ENCODE data around the gene MAPKAPK3. TPM values are rescaled to one million over a fixed set of nuclear protein-coding genes. Genes with fewer than 3 reads are reported as not detected.

Gene MAPKAPK3
- total RNA-seq, 1 experiment from 2014 or later: 88.2 TPM

- H3K4me3 ChIP-seq: no peak overlapping the region
- H3K9me2 ChIP-seq (ENCODE audit: insufficient read depth): no peaks in the 10 kb centered on the region
- no peaks in the 10 kb centered on the region for H3K9me3 ChIP-seq (ENCODE audit: insufficient read depth, low read depth)
- ChIA-PET CTCF (no interaction called here), POLR2A (ENCODE audit: unreplicated experiment) (interaction anchor here (0.6 kb wide), 1 partner anchor 891 kb away, joined by 31 read pairs; no protein-coding TSS in a partner anchor)
- peaks cover 30% of the 10 kb centered on the region for H3K4me1 ChIP-seq (replicated peaks; ENCODE audit: insufficient read depth)
- H3K36me3 ChIP-seq (ENCODE audit: low read depth): no peaks in the 10 kb centered on the region
- TF ChIP-seq EZH2 (IDR thresholded peaks at IDR 0.05; ENCODE audit: low read depth): no peak
- TF ChIP-seq, protein P1, sequence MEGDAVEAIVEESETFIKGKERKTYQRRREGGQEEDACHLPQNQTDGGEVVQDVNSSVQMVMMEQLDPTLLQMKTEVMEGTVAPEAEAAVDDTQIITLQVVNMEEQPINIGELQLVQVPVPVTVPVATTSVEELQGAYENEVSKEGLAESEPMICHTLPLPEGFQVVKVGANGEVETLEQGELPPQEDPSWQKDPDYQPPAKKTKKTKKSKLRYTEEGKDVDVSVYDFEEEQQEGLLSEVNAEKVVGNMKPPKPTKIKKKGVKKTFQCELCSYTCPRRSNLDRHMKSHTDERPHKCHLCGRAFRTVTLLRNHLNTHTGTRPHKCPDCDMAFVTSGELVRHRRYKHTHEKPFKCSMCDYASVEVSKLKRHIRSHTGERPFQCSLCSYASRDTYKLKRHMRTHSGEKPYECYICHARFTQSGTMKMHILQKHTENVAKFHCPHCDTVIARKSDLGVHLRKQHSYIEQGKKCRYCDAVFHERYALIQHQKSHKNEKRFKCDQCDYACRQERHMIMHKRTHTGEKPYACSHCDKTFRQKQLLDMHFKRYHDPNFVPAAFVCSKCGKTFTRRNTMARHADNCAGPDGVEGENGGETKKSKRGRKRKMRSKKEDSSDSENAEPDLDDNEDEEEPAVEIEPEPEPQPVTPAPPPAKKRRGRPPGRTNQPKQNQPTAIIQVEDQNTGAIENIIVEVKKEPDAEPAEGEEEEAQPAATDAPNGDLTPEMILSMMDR (conservative IDR thresholded peaks at IDR 0.05): no peak
- no TSS peak for BruUV-seq (replicated peaks)
- H3F3A ChIP-seq (ENCODE audit: insufficient read depth, low read depth): peaks cover 6% of the 10 kb centered on the region; the same call in 1 of the 2 replicates
- no peaks in the 10 kb centered on the region for H3K79me2 ChIP-seq (ENCODE audit: low read depth)
- H3K4me2 ChIP-seq: 0 out of 2 replicates have a peak overlapping the region, but pooled peaks have one; percentile 16
- DNase-seq: no peak
- H2AFZ ChIP-seq: no peak overlapping the region
- intact Hi-C loops (cut with micrococcal nuclease; ENCODE audit: unreplicated experiment): no loop called here
- H4K20me1 ChIP-seq (ENCODE audit: insufficient read depth): no peaks in the 10 kb centered on the region
- H3K27ac ChIP-seq: no peak overlapping the region
- H3K27me3 ChIP-seq (ENCODE audit: insufficient read depth, low read depth): no peaks in the 10 kb centered on the region
Measured at GRCh38 chr3:50600141-50600753, 16.7 kb upstream of the MAPKAPK3 start.

GRCh38 chr3:50600841-50601591 lies 15.9 kb upstream of the MAPKAPK3 start:
- Histone ChIP-seq H3K4me1 (replicated peaks; ENCODE audit: insufficient read depth) (peaks cover 38% of the 10 kb centered on the region), H3K4me3 (no peak overlapping the region), H2AFZ (no peak overlapping the region), H3K9me2 (ENCODE audit: insufficient read depth) (no peaks in the 10 kb centered on the region), H3K9me3 (ENCODE audit: insufficient read depth, low read depth) (no peaks in the 10 kb centered on the region), H3K36me3 (ENCODE audit: low read depth) (no peaks in the 10 kb centered on the region), H3K27me3 (ENCODE audit: insufficient read depth, low read depth) (no peaks in the 10 kb centered on the region), H3K27ac (peak overlapping the region; percentile 39; the same call in 1 of the 2 replicates), H3F3A (ENCODE audit: insufficient read depth, low read depth) (peaks cover 13% of the 10 kb centered on the region; the same call in 1 of the 2 replicates), H3K4me2 (peak overlapping the region; percentile 70), H4K20me1 (ENCODE audit: insufficient read depth) (no peaks in the 10 kb centered on the region), H3K79me2 (ENCODE audit: low read depth) (no peaks in the 10 kb centered on the region)
- ChIA-PET CTCF (interaction anchor here (0.6 kb wide), 2 partner anchors 12 to 32 kb away, joined by 3 to 4 read pairs; partner anchors contain the start of gene HEMK1), POLR2A (ENCODE audit: unreplicated experiment) (interaction anchor here (0.6 to 1.0 kb wide), 3 partner anchors 22 to 899 kb away, joined by 7 to 31 read pairs (median 9); partner anchors contain the start of gene DCAF1)
- DNase-seq: peak; percentile 76 to 81
- TF ChIP-seq, protein P1 (conservative IDR thresholded peaks at IDR 0.05): no peak
- TF ChIP-seq EZH2 (IDR thresholded peaks at IDR 0.05; ENCODE audit: low read depth): no peak
- BruUV-seq (replicated peaks): no TSS peak
- intact Hi-C loops (cut with micrococcal nuclease; ENCODE audit: unreplicated experiment): no loop called here

DNA sequence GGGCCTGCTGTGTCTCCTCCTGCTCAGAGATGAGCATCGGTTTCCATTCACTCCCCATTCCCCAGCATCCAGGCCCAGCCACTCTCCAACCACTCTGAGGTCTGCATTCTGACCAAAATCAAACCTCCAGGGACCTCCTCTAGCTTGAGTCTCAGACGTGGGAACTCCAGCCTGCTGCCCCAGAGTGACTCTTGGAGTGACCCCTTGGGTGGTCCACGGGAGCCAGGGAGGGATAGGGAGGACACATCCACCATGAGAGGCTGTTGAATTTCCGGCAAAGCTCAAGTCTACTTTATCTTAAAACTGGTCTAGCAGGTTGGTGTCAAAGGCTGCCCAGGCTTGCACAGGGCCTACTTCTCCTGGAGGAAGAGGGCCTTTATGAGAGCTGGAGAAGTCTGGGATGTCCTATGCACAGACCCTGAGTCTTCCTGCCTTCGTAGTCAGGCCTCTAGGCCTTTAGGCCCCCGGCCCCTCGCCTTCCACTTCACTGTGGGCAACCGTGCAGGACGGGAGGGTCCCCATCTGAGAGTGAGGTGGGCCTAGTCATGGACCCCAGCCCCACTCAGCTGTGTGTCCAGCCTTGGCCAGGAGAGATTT lies 14.3 kb upstream of the MAPKAPK3 start:
- peak; percentile 43 to 67 for DNase-seq
- no peaks in the 10 kb centered on the region for H4K20me1 ChIP-seq (ENCODE audit: insufficient read depth)
- H3K79me2 ChIP-seq (ENCODE audit: low read depth): no peaks in the 10 kb centered on the region
- no peaks in the 10 kb centered on the region for H3K9me3 ChIP-seq (ENCODE audit: insufficient read depth, low read depth)
- H3F3A ChIP-seq (ENCODE audit: insufficient read depth, low read depth): peaks cover 13% of the 10 kb centered on the region; the same call in 1 of the 2 replicates
- no peaks in the 10 kb centered on the region for H3K36me3 ChIP-seq (ENCODE audit: low read depth)
- CTCF ChIA-PET: interaction anchor here (0.6 to 0.9 kb wide), 3 partner anchors 12 to 72 kb away, joined by 3 read pairs; partner anchors contain the start of gene DOCK3
- peaks cover 50% of the 10 kb centered on the region for H3K4me1 ChIP-seq (replicated peaks; ENCODE audit: insufficient read depth)
- no peaks in the 10 kb centered on the region for H3K27me3 ChIP-seq (ENCODE audit: insufficient read depth, low read depth)
- H3K4me3 ChIP-seq: no peak overlapping the region
- peak overlapping the region; percentile 42; the same call in 1 of the 2 replicates for H3K4me2 ChIP-seq
- POLR2A ChIA-PET (ENCODE audit: unreplicated experiment): interaction anchor here (0.7 to 0.9 kb wide), 2 partner anchors 11 to 252 kb away, joined by 3 to 21 read pairs; partner anchors contain the start of genes CYB561D2 and NPRL2
- no peak overlapping the region for H2AFZ ChIP-seq
- BruUV-seq (replicated peaks): no TSS peak
- intact Hi-C loops (cut with micrococcal nuclease; ENCODE audit: unreplicated experiment): no loop called here
- TF ChIP-seq EZH2 (IDR thresholded peaks at IDR 0.05; ENCODE audit: low read depth): no peak
- TF ChIP-seq, protein P1 (conservative IDR thresholded peaks at IDR 0.05): no peak
- no peak overlapping the region for H3K27ac ChIP-seq
- no peaks in the 10 kb centered on the region for H3K9me2 ChIP-seq (ENCODE audit: insufficient read depth)
